Adipose tissue (tissue), 3 donors: ENCODE measurements around the gene DOHH. TPM values are rescaled to one million over a fixed set of nuclear protein-coding genes. Genes with fewer than 3 reads are reported as not detected.
A peak's percentile ranks its signal among the peaks of the same experiment; 100 is the strongest.

ENCODE experiments used
- H3K27ac ChIP-seq: one replicate; pipeline ENCODE4 v1.5.1; 2013; ENCODE audit warnings: low read depth, low read length
- WGBS, 3 donors: extraction: QIAGEN DNeasy Blood & Tissue Kit; methylation state at CpG; one replicate each; pipeline ENCODE4 v1.1.7; 2013; 5-methylcytosine and 5-hydroxymethylcytosine counted together
- polyA plus RNA-seq, 3 donors: library from polyadenylated mRNA; stranded (reverse); fragments of 200-250 nt; gene quantifications; one replicate each; pipeline ENCODE4 v1.2.3, GENCODE V29; 2013
- donor health status: healthy with polysubstance abuse.
- donor health status: Bipolar disorder and iron deficiency.
- donor health status: healthy.

DOHH gene
- polyA plus RNA-seq, 3 donors, result 7.8 to 16.3 (median 11.6) TPM

DNA sequence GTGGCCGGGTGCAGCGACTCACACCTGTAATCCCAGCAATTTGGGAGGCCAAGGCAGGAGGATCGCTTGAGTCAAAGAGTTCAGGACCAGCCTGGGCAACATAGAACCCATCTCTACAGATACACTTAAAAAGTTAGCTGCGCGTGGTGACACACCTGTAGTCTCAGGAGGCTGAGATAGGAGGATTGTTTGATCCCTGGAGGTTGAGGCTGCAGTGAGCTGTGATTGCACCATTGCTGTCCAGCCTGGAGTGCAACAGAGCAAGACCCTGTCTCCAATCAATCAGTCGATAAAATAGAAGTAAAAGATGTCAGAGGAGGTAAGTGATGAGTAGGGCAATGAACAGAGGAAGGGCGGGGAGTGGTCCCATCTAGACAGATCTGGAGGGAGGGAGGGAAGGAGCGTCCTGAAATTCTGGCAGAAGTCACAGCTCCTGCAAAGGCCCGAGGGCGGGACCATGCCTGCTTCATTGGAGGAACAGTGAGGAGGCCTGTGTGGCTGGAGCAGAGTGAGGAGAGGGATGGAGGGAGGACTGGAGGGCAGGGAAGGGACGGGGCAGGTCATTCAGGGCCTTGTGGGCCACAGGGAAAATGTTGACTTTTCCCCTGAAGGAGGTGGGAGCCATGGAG is 29.9 kb downstream of the DOHH start:
- no peak overlapping the region for H3K27ac ChIP-seq
- WGBS, 3 donors, result 61 to 68% (median 65%) methylated on average over 11 of the region's 11 CpGs

DNA sequence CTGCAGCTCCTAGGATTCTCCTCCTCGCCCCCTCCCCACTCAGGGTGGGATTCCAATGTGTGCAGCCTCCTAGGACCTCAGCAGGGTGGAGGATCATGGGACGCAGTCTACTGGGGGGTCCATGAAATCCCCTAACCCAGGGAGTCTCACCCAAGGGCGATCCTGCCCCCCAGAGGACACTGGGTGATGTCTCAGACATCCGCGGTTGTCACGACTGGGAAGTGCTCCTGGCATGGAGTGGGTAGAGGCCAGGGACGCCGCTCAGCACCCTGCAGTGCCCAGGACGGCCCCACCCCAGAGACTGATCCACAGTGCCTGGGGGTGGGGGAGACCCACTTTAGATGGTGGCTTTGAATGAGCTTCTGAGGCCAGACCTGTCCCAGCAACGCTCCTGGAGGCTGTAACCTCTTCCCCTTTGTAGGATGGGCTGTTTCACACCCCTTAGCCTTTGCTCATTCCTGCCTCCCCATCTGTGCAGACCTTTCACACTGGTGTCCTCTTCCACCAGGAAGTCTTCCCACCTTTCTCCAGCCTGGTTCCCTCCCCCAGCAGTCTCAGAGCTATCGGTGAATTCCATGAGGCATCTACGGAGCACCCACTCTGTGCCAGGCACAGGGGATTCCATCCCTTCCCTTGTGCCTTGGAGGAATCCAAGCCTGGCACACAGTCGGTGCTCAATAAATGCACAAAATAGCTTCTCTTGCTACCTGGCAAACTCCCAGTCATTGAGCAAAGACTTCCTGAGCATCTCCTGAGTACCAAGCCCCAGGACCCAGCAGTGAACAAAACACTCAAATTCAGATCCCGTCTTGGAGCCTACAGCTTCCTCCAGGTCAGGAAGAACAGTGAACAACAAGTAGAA is 30.6 kb downstream of the DOHH start:
- no peak overlapping the region for H3K27ac ChIP-seq
- 49 to 57% (median 54%) methylated on average over 14 of the region's 14 CpGs for WGBS, 3 donors

DNA sequence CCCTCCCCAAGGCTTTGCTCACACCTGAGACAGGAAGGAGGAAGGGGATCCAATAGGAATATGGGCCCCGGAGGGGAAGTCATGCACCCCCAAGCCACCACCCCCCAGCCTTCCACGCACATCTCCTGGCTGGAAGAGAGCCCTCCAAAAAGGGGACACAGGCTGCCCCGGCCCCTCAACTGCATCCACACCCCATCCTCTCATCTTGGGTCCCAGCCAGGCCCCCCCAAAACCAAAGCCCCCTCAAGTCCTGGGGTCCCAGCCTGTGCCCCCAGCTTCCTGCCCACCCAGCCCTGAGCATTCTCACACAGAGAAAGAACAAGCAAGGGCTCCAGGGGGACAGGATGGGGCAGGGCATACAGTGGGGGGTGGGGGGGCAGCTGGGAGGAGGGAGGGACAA is 32.3 kb downstream of the DOHH start:
- H3K27ac ChIP-seq, result no peak overlapping the region
- WGBS, 3 donors, result 81 to 100% (median 92%) methylated on average over 3 of the region's 3 CpGs

DNA sequence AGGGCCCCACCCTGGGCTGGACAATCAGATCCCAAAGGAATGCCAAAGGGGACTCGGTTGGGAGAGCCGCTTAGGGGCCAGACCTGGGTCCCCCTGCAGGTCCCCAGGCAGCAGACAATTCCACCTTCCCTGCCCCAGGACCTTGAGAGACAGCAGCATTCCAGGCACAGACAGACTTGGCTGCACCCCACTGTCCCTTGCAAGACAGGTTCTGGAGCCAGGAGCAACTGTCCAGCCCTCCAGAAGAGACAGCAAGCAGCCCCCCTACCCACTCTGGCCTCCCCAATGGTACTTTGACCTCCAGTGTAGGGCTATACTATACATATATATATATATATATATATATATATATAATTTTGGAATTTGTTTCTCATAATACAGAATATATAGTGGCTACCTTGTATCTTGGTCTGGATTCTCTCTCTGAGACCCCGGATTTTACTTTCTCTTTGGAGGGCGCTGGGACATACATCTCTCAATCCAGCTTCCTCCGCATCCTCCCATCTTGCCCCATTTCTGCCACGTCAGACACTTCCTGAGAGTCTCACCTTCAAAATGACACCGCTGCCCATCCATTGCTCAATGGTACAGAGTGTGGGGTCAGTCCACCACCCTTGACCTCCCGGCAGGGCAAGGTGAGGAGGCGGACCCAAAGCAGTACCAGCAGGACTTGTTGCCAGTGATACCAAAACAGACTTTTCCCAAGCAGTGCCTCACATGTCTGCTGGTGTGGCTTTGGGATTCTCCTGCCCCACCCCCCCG is 32.9 kb downstream of the DOHH start:
- 82 to 93% (median 86%) methylated on average over 10 of the region's 10 CpGs for WGBS, 3 donors
- H3K27ac ChIP-seq, result no peak overlapping the region

DNA sequence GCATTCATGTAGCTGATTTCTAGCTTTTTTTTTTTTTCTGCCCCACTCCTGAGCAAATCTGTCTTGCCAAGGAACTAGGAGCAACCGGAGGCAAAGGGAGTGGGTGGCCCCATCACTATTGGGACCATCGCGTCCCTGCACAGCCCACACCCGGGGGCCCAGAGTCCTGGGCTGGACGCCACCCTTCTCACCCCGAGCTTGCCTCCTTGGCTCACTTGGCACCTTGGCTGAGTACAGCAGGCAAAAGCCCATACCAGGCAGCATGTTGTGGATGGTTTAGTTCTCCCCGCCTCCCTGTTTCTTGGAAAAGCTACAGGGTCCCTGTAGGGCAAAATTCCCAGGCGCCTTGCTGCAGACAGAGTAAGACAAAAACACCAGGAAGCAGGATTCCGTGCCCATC is 33.8 kb downstream of the DOHH start:
- WGBS, 3 donors, result 66 to 96% (median 79%) methylated on average over 9 of the region's 9 CpGs
- H3K27ac ChIP-seq, result no peak overlapping the region

DNA sequence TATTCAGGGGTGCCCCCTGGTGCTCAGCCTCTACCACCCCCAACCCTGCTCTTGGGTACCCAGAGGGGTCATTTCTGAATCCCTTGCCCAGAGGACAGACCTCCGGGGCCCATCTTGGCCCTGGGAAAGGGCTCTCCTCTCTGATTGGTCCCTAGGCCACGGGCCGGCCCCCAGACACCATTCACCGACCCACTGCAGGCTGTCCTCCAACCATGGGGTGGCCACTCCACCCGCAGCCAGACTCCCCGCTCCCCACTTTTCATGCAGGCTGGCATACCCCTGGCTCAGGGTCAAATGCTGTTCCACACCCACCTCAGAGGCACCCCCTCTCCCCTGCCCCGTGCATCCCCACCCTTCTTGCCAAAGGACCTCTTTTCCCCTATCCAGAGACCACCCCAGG is 34.9 kb downstream of the DOHH start:
- H3K27ac ChIP-seq, result no peak overlapping the region

DNA sequence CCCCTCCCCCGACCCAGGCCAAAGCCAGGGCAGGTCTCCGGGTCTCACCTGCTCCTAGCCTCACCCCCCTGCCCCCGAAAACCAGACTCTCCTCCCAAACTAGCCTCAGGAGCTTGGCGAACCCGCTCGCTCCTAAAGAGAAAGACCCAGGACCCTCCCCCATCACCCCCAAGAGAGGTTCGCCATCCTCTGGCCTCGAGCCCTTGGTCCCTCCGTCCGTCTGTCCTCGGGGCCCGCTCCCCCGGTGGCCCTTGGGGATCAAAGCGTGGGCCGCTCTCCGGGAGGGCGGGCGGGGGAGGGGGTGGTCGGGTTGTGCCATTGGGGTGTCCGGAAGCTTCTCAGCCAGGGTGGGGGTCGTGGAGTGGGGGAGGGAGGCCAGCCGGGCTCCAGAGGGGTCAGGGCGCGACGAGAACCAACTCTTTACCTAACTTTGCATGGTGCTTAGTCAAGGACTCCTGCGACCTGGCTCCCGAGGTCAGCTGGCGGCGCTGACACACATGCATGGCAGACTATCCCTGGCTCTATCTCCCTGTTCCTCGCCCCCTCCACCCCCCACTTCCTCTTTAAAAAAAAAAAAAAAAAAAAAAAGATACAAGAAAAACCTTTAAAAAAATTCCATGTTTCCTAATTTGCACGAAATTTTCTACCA is 35.8 kb downstream of the DOHH start:
- 76 to 83% (median 83%) methylated on average over 21 to 31 of the region's 31 CpGs for WGBS, 3 donors
- H3K27ac ChIP-seq, result no peak overlapping the region

More for the DNA sequence above, 34.9 kb downstream of the DOHH start:
- 83 to 89% (median 83%) methylated on average over 7 of the region's 7 CpGs for WGBS, 3 donors

DNA sequence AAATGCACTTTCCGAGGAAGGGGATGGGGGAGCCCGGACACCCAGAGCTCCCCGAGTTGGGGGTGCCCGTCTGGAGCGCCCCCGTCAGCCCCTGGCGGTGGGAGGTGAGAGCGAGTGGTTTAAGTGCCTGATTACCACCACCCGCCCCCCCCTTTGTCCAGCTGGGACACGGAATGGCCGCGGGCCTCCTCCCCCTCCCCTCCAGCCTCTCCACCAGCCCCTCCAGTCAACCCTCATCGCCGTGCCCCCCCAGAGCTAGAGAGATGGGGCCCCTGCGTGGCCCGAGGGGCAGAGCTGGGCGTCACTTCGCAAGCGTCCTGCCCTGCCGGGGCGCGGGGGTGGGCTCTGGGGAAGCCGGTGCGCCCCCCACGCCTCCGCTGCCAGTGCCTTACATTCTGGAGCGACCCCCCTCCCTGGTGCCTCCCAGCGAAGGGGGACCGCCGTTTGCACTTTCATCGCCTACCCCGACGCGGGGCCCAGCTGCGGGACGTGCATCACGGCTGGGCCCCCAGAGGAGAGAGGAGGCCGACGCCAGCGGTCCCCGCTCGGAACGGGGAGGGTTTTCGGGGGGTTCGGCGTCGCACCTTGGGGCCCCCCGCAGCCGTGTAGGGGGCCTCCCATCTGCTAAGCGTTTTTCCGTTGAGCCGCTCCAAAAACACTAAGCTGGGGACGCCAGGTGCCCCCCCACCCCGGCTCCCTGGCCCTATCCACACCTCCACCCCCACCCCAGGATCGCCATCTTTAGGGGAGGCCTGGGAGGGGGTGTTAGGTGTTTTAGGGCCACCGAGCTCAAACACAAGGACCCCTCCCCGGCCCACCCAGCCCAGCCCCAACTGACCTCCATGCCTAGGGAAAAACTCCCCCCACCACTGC is 36.5 kb downstream of the DOHH start:
- 81 to 86% (median 85%) methylated on average over 50 to 57 of the region's 57 CpGs for WGBS, 3 donors
- H3K27ac ChIP-seq, result no peak overlapping the region

DNA sequence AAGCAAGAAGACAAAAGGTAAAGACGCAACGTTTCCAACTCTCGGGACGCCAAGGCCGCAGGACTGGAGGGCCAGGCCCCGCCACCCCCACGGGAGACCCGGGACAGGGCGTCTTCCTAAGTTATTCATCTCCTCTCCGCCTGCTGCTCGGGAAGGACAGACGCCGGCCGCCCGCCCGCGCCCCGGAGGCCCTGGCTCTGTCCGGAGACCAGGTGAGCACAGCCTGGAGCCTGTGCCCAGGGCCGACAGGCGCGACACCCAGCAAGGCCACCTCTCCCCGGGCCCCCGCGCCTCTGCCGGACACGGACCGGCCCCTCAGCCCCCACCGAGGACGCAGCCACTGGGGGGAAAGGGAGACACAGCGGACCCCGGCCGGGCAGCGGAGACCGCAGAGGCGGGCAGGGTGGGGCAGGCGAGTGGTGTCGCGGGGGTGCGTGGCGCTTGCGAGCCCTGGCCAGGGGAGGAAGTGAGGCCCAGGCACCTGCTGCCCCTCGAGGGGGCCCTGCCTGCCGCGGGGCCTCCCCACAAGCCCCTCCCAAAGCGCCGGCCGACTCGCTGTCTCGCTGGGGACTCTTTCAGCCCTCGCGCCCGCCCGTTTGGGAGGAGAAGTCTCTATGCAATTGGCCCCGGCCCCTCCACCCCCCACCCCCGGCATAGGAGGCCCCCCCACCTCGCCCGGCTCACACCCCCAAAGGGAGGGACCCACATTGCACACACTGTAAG is 37.3 kb downstream of the DOHH start:
- no peak overlapping the region for H3K27ac ChIP-seq

DNA sequence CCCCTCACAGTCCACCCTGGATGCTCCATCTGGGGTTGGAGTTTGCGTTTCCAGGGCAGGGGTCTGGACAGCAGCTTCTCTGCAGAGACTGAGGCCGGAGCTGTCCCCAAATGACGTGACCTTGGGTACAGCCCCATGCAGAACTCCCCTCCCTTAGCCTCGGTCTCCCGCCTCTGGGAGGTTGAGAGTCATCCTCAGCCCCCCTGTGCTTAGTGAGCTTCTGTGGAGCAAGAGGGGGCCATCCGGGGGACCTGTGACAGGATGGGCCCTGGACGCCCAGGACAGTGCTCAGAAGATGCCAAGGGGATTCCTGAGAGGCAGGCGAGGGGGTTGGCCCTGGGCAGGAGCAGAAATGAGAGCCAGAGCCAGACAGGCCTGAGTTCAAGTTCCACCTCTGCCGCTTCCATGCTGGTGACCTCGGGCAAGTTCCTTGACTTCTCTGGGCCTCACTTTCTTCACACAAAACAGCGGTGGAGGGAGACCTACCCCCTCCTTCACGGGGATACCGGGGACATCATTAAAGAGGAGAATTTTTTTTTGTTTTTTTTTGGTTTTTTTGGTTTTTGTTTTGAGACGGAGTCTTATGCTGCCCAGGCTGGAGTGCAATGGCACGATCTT is 40.4 kb downstream of the DOHH start:
- WGBS, 3 donors, result 74 to 85% (median 79%) methylated on average over 15 of the region's 15 CpGs
- no peak overlapping the region for H3K27ac ChIP-seq

More for the DNA sequence above, 37.3 kb downstream of the DOHH start:
- WGBS, 3 donors, result 85 to 87% (median 85%) methylated on average over 30 to 56 of the region's 58 CpGs

DNA sequence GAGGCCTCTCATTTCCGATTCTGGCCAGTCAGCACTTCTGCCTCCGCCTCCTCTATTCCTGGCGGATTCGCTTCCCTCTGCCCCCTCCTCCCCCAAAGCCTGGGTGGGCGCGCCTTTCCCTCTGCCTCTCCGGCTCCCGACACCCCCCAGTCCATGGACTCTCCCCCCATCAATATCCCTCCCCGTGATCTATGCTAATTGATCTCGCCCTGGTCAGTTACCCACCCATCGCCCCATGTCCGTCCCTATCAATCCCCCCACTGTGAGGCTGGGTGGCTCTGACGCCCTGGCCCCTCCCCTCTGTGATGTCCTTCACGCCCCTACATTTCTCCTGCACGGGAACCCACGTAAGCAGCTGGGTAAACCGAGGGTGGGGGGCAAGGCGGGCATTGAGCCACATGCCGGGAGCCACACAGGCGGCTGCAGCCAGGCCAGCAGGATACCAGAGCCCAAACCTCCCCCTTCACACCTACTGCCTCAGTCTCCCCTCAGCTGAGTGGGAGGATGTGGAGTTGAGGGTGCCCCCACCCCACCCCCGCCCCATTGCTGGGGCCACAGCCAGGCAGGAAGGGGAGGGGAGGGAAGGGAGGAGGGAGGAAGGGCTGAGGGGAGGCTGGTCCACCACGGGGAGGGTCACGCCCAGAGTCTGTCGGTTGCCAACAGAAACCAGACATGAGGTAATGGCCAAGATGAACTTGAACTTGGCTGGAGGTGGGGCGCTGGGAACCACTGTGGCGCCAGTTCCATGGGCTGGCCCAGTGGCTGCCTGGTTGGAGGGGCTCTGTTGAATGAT is 41.2 kb downstream of the DOHH start:
- WGBS, 3 donors, result 30 to 47% (median 37%) methylated on average over 26 of the region's 26 CpGs

DNA sequence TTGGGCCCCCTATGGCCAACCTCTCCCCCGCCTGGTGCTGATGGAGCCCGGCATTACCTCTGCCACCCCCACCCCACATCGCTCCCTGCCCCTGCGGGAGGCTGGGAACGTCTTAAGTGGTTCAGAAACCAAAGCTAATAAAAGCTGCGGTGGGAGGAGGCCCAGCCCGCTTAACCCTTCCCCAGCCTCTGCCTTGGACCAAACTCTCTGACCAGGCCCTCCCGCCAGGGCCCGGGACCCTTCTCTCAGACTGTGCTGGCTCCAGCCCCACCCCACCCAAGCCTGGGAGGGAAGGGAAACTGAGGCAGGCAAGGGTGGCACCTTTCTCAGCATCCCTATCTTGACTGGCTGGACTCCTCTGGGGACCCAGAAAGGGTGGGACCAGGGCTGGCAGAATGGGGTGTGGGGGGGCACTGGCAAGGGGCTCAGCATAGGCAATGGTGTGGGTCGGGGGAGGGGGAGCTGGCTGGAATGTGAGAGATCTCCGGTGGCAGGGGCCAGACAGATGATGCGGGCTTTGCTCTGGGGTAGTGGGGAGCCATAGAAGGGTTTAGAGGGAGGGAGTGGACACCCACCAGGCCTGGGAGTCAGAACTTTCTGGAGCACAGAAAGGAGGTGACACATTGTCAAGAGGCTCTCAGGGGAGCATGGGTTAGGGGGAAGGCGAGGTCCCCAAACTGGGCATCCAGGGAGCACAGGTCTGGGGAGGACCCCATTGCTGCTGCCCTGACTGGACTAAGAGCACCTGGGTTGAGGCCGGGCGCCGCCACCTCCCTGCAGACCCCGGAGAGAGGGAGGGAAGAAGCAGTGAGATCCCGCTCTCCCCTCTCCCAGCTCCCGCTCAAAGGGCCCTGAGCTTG is 42.0 kb downstream of the DOHH start:
- 51 to 65% (median 52%) methylated on average over 14 to 19 of the region's 19 CpGs for WGBS, 3 donors
- peak overlapping the region; percentile 2 for H3K27ac ChIP-seq

More for the DNA sequence above, 41.2 kb downstream of the DOHH start:
- H3K27ac ChIP-seq, result no peak overlapping the region

DNA sequence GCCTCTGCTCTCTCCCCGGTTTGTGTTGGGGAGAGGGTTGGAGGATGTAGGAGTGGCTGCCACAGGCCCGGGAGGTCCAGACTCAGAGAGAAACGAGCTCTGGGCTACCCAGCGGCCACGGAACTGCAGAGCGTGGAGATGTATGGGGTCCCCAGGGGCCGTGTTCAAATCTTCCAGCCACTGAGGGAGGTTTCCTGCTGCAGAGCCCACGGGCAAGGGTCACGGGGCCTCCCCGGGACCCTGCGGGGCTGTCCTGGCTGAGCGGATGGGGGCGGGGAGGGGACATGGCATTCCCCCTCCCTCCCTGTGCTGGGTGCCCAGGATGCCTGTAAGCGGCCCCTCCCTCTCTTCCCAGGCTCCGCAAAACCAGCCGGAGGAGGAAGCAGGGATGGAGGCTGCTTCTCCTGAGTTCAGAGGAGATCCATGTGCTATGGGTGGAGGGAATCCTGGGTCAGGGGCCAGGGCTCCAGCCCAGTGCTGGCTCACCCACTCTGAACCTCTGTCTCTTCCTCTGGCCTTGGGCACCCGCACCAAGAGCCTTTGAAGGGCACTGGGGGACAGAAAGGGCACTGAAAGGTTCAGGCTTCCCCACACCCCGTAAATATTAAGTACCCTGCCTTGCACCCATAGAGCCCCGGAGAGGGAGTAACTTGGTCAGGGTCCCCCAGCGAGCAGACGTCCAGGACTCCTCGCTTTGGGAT is 42.8 kb downstream of the DOHH start:
- peak overlapping the region; percentile 90 for H3K27ac ChIP-seq
- WGBS, 3 donors, result 43 to 67% (median 57%) methylated on average over 20 to 22 of the region's 22 CpGs

DNA sequence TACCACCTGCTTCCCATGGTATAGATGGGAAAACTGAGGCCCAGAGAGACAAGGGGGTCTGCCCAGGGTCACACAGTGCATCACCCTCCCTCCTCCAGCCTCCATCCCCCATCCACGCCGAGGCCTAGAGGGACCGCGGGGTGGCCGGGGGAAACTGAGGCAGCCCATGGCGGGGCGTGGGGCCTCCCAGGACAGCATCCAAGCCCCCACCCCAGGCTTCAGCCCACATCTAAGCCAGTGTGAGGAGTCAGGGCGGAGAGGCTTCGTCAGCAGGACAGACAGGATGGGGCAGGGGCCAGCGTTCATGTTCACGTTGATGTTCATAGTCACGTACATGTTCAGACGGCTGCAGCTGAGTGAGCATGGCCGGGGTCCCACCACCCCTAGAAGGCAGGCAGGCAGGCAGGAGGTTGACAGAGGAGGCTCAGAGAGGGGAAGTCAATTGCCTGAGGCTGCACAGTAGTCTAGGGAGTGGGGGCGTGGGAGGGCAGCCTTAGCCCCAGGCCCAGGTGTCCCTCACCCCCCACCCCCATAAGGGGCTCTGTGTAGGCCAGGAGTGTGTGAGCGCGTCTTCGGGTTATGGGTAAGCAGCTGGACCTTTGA is 43.4 kb downstream of the DOHH start:
- 64 to 85% (median 83%) methylated on average over 13 to 18 of the region's 18 CpGs for WGBS, 3 donors
- H3K27ac ChIP-seq, result no peak overlapping the region
